HG02852 (cell line): ENCODE results near the gene EGF.

Experiments
- ATAC-seq: cut with Tn5 transposase; IDR thresholded peaks from one replicate; pipeline ENCODE4 v1.9.1; 2021; ENCODE audit warnings: mild to moderate bottlenecking, moderate library complexity; ENCODE audit not compliant: unreplicated experiment

The EGF gene

GRCh38 chr4:109953556-109953955, 40.9 kb downstream of the EGF start:
- ATAC-seq, result no peak

- no peak for ATAC-seq
These were observed 42.5 kb downstream of the EGF start for GRCh38 chr4:109955146-109955545.

- no peak for ATAC-seq
These were observed 44.5 kb downstream of the EGF start for GRCh38 chr4:109957227-109957626.

GRCh38 chr4:109959195-109959594, 46.5 kb downstream of the EGF start:
- ATAC-seq, result no peak

GRCh38 chr4:109962401-109962800, 49.7 kb downstream of the EGF start:
- no peak for ATAC-seq

- ATAC-seq, result no peak
These were observed 54.3 kb downstream of the EGF start for GRCh38 chr4:109966891-109967481.

GRCh38 chr4:109967798-109968520, 55.3 kb downstream of the EGF start:
- ATAC-seq, result no peak

- ATAC-seq, result no peak
These were observed 56.4 kb downstream of the EGF start for GRCh38 chr4:109969087-109969486.

GRCh38 chr4:109969919-109970318, 57.2 kb downstream of the EGF start:
- no peak for ATAC-seq

- no peak for ATAC-seq
These were observed 60.3 kb downstream of the EGF start for GRCh38 chr4:109972786-109973528.

GRCh38 chr4:109973529-109973905, 60.8 kb downstream of the EGF start:
- no peak for ATAC-seq

GRCh38 chr4:109976189-109976588, 63.5 kb downstream of the EGF start:
- no peak for ATAC-seq

- ATAC-seq, result no peak
These were observed 65.3 kb downstream of the EGF start for GRCh38 chr4:109977854-109978501.

GRCh38 chr4:109978704-109979454, 66.2 kb downstream of the EGF start:
- ATAC-seq, result no peak

- no peak for ATAC-seq
These were observed 67.4 kb downstream of the EGF start for GRCh38 chr4:109979920-109980717.

- ATAC-seq, result no peak
These were observed 69.3 kb downstream of the EGF start for GRCh38 chr4:109981936-109982335.

- no peak for ATAC-seq
These were observed 69.8 kb downstream of the EGF start for GRCh38 chr4:109982521-109982920.

GRCh38 chr4:109985993-109986974, 73.6 kb downstream of the EGF start:
- no peak for ATAC-seq

GRCh38 chr4:109989044-109989443, 76.4 kb downstream of the EGF start:
- ATAC-seq, result no peak
